NCI-H187 (cell line): ENCODE results near the gene MAGIX.
A peak's percentile ranks its signal among the peaks of the same experiment; 100 is the strongest.
"Not testable (repeated sequence)": the region's sequence is repeated elsewhere in the genome, so short reads cannot be mapped to it uniquely, and the experiment has no call there.

Experiments
- DNase-seq, 2 experiments: peaks; one replicate each; lab custom pipeline; 2025; lab: John Stamatoyannopoulos, UW

Gene MAGIX

DNA sequence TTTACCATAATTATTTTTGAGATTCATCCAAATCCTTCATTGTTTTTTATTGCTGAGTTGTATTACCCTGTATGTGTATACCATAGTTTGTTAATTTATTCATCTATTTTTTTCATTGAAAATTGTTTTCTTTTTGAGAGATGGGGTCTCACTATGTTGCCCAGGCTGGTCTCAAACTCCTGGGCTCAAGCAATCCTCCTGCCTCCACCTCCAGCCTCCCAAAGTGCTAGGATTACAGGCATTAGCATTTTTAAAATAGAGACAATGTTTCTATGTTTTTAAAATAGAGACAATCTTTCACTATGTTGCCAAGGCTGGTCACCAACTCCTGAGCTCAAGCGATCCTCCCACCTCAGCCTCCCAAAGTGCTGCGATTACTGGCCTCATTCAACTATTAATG is 1.6 kb upstream of the MAGIX start:
- no peak for DNase-seq

DNA sequence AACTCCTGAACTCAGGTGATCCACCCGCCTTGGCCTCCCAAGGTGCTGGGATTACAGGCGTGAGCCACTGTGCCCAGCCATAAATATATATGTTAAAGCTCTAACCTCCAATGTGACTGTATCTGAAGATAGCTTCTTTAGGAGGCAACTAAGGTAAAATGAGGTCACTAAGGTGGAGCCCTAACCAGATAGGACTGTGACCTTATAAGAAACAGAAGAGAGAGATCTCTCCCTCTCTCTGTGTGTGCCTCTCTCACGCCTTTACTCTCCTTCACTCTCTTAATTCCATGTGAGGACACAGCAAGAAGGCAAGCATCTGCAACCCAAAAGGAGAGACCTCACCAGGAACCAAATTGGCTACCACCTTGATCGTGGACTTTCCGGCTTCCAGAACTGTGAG is 926 bp upstream of the MAGIX start:
- DNase-seq: no peak

DNA sequence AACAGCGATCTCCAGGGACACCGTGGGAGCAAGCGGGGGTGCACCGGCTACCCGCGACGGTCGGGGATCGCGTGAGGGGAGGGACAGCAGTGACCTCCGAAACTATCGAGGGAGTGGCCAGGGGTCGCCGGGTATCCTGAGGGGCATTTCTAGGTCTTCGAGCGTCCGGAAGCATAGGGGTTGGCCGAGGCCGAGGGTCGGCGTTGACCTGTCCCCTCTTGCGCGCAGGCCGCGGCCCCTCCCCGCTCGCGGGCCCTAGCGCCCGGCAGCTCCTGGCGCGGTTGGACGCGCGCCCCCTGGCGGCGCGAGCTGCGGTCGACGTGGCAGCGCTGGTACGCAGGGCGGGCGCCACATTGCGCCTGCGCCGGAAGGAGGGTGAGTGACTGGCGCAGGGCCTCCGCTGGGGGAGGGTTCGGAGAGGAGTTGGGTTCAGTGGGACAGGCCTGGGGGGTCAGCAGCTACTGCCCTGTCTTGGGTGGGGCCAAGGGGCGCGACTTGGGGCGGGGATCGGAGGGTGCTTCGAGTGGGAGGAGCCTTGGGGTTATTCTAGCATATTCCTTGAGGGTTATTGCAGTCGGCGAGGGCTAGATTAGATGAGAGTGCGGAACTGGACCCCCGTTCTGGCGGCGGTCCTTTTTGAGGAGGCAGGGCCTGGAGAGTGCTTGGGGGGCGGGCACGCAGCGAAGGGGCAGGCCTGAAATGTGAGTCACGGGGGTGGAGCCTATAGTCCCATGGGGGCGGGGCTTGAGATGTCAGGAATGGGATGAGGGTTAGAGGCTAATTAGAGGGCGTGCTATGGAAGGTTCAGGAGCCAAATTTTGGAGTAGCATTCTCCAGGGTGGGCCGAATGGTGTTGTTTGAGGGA is 1.2 kb downstream of the MAGIX start:
- peak; percentile 23 to 49 for DNase-seq

DNA sequence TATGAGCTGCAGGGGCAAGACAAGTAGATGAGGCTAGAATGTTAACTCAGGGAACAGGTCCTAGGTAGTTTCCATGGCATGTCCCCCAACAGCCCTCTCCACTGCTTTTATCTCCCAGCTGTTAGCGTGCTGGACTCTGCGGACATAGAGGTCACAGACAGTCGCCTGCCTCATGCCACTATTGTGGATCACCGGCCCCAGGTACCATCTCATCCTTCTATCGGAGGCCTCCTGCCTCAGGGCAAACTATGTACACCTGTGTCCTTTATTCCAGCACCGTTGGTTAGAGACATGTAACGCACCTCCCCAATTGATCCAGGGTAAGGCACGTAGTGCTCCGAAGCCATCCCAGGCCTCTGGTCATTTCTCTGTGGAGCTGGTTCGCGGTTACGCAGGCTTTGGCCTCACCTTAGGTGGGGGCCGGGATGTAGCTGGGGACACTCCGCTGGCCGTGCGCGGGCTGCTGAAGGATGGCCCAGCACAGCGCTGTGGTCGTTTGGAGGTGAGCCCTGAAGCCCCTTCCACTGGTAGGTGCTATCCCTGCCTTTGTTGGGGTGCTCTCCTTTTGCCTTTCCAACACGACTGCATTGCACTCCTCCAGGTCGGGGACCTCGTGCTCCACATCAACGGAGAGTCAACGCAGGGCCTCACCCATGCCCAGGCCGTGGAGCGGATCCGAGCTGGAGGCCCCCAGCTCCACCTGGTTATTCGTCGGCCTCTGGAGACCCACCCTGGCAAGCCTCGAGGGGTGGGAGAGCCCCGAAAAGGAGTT is 2.2 kb downstream of the MAGIX start:
- DNase-seq: no peak

DNA sequence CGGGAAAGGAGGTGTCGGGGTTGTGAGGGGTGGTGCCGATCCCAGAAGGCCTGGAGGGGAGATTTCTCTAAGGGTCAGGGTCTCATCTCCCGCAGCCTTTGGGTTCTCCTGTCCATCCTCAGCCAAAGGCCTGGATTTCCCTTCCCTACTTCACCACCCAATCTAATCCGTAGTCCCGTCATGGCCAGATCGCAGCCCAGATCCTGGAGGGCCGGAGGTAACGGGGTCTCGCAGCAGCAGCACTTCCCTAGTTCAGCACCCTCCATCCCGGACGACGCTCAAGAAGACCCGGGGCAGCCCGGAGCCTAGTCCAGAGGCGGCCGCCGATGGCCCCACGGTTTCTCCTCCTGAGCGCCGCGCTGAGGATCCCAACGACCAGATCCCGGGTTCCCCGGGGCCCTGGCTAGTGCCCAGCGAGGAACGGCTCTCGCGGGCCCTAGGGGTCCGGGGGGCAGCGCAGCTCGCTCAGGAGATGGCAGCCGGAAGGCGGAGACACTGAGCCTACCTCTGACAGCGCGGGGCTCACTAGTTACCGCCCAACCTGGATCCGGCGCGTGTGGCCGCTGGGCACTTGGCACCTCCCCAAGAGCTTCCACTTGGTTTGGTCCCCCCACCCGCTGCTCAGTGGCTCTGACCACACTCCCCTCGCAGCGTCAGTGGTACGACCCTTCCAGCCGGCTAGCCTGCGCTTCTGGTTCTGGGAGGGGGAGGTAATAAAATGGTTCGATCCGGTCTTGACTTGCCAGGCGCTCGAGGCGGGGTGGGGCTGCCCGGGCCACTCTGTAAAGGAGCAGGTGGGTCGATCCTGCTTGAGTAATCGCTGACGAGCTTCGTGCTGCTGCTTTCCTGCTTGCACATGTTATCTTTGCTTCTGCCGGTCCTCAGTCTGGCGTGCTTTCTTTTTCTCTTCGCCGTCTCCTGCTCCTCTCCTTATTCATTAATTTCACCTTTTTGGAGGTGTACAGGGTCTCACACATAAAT is 3.6 kb downstream of the MAGIX start:
- peak; percentile 56 to 68 for DNase-seq

DNA sequence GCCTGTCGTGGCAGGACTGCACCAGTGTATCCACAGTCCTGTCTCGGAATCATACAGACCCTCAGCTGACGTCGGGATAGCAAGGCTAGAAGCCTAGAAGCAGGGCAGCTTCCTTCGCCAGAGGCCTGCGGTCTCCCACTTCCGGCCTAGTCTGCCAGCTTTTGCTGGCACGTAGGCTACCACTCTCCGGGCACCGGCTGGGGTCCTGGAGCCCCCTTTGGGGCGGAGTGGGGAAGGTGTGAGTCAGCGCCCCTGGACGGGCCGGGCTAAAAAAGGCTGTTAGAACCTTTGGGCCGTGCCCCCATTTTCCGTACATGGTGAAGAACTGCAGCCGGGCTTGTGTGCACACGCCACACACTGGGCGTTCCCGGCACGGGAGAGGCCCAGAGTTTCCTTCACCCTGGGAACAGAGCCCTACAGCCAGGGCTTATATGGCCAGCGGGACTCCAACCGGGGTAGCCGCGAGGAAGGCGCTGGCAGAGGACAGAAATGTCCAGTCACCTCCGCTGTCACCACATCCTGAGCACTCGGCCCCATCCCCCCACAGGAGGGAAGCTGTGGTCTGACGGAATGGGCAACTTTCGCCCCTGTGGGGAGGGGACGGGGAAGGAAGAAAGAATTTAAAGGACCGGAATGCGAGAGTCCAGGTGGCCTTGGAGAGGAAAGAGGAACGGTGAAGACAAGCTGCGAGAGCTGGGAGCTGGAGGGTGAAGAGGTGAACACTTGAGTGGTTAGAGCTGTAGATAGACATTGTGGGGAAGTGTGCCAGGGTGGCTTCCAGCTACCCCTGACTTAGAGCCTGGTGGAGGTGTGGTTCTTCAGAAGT is 4.6 kb downstream of the MAGIX start:
- no peak for DNase-seq

DNA sequence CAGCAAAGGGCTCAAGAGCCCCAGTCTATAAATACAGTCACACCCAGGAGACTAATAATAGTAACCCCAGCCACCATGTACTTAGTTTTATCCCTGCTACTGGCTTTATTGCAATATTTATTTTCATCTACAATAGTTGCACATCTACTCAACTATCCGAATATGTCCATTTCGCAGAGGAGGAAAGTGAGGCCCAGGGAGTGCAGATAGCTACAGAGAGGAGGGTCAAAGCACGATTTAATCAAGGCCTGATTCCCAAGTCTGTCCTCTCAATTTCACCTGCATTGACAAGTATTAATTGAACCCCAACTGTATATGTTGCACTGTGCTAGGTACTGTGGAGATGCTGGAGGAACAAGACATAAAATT is 5.2 kb downstream of the MAGIX start:
- DNase-seq: no peak

DNA sequence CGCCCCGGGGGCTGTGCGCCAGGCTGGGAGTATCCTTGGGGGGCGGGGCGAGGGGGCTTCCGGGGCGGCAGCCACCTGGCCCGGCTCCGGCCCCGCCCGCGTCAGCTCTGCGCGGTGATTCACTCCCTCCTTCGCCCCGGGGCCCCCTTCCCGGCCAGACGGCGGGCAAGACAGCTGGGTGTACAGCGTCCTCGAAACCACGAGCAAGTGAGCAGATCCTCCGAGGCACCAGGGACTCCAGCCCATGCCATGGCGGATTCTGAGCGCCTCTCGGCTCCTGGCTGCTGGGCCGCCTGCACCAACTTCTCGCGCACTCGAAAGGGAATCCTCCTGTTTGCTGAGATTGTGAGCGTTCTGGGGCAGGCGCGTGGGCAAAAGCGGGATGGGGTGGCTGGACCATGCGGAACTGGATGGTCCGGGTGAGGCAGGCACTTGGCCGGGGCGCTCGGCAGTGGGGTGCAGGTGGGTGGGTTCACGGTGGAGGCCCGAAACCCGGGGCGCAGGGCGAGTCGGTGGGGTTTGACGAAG is 9.3 kb downstream of the MAGIX start, which contains the start of gene PLP2:
Gene PLP2 (plus strand): TSS at position 147 of the 528 bp plus-strand sequence. CDS start 103 bp downstream, at position 250.
- no peak for DNase-seq

DNA sequence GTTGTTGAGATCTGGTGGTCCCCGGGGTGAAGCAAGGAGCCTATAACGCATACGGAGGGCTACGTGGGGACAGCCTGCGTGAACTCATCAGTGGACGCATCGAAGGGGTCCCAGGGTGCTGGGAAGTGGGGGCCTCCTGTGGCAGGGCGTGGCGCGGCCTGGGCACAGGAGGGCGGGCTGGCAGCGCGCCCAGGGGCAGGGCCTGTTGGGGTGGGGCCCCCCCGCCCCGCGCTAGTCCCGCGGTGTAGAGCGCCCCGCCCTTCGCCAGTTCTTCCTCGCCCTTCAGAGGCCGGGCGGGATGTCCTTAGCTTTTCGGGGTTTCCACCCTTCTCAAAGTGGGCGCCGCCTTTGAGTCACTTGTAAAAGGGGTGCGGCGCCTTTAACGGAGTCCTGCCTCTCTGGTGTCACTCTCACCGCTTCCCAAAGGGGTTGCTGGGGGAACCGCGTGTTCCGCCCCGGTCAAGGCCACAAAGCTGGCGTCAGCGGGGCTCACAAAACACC is 9.8 kb downstream of the MAGIX start:
- DNase-seq: peak in 1 of 2 experiments; percentile 24

DNA sequence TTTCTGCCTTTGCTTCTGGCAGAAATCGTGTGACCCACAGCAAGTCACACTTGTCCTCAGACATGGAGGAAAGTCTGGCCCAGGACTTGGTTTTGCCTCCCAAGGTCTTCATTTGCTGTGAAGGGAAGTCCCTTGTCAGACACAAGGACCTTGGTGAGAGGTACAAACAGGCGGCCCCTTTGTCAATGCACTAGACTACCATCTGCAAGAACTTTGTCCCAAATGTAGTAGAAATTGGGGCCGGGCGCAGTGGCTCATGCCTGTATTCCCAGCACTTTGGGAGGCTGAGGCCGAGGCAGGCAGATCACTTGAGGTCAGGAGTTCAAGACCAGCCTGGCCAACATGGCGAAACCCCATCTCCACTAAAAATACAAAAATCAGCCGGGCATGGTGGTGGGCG is 11.0 kb downstream of the MAGIX start:
- not testable (repeated sequence) for DNase-seq

DNA sequence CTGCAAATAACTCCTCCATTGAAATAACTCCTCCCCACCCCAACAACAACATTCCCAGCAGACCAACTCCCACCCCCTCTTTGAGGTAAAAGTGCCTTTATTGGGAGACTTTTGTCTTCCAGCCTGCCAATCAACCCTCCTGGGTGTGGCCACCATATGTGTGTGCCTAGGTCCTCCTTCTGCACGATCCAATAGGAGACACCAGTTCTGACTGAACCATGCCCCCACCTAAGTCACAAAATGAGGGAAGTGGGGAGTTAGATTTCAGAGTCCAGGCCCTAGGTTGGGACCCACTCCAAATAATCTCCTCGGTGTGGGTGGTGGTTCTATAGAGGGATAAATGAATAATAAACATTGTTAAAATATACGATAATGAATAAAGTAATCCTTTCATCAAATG is 12.2 kb downstream of the MAGIX start:
- DNase-seq: no peak

DNA sequence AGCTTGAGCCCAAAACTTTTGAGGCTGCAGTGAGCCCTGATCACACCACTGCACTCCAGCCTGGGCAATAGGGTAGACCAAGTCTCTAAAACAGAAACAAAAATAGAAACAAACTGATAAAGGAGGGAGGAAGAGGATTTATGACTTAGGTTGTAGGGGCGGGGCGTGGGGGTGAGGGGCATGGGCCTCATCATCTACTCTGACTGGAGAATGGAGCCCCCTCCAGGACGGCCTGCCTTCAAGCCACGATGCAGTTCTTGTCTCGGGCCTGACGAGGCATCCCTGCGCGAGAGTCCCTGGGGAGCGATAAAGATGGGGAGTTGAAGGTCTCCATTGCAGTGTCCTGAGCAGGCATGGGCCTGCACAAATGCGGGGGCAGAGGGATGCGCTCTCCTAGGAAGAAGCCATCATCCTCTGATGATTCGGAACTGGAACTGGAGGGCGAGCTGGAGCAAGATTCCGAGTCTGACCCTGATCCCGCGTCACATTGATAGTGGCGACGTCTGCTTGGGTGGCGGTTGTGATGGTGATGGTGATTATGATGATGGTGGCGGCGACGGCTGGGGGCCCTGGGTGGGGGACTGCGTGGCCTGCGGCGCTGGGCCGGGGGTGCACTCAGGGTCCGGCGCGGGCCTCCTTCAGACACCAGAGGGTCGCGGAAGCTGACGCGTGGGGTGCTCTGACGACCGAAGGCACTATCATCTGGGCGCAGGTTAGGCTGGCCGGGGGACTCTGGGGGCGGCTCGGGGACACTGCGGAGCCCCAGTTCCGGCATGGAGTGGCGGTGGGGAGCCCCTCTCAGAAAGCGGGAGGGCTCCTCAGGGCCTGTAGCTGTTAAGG is 13.1 kb downstream of the MAGIX start:
- no peak for DNase-seq

DNA sequence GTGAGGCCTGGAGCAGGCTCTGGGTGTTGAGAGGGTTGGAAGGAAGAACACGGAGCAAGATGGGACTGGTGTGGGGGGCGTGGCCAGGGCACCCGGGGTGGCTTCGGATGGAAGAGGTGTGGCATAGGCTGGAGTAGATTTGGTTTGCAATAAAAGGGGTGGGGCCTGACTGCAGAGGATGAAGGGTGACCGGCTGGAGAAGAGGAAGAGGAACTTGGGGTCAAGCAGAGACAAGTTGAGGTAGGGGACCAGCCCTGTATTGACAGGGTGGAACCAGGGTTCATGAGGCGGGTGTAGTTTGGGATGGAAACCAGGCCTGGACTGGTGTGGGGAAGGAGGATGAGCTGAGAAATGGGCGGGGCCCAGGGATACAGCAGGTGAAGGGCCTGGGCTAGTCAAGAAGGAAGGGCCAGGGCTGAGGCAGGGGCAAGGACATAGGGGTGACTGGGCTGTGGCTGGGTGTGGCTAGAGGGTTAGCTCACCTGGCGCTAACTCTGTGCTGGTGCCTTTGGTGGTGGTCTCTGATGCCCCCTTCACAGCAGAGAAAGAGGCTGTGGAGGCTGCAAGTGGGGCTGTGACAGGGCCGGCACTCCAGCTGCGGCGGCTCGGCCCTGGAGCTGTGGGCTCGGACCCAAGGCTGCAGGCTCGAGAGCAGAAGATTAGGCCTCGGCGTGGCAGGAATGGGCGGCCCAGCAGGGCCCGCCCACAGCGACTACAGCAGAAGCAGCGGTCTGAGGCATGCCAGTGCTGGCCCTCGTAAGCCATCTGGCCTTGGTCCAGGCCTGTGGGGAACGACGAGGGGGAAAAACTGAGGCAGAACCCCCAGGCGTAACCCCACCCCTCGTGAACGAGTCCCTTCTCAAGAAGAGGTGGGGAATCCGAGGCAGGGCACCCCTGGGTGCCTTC is 14.1 kb downstream of the MAGIX start:
- no peak for DNase-seq

DNA sequence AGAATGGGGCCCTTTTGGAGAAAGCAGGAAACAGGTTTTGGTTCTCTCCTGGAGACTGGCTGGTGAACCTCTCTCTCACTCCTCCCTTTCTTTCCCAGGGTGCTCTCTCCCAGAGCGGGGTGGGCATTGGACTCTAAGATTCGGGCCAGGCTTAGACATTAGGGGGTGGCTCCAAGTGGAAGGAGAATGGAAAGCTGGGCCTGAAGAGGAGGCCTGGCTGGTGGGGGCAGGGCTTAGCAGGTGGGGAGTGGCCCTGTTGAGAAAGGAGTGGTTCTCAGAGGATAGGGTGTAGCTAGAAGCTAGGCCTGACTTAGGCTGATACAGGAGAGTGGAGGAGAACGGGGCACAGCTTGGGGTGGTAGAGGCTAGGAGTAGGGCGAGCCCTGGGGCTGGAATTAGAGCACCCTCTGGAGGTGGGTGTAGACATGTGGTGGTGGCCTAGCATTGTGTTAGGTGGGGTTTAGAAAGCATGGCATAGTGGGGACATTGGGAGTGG is 14.8 kb downstream of the MAGIX start:
- no peak for DNase-seq

DNA sequence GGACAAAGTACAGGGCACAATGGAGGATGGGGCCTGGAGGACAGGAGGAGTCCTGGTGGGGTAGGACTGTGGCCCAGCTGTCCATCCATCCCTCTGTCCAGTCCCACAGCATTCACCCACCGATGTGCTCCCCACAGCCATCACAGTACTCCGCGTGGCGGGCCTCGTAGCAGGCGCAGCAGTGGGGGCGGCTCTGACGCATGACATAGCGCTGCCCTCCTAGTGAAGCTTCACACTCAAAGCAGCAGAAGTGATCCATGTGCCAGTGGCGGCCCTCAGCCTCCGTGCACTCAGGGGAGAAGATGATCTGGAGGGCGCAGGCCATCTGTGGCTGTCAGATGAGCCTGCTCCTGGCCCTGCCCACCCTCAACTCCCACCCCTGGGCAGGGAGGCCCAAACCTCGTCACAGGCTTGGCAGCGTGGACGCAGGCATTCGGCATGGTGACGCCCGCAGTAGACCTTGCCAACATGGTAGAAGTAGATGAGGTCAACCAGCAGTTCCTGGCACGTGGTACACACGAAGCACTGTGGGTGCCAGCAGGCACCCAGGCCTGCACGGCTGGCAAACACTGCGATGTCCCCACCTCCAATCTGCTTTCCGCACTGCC is 15.4 kb downstream of the MAGIX start:
- no peak for DNase-seq

DNA sequence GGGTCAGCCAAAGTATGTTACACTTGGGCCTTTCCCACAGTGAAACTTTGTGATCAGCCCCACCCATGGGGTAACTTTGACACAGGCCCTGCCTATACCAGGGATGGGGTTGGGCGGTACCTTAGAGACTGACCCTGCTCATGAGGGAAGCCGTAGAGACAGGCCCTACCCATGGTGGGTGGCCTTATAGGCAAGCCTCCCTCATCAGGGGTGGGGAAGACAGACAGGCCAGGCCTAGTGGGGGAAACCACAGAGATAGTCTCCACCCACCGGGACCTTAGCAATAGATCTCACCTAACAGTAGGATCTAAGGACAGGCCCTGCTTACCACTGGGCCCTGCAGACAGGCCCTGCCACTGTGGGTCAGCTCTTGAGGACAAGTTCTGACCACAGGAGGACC is 16.0 kb downstream of the MAGIX start:
- no peak for DNase-seq

DNA sequence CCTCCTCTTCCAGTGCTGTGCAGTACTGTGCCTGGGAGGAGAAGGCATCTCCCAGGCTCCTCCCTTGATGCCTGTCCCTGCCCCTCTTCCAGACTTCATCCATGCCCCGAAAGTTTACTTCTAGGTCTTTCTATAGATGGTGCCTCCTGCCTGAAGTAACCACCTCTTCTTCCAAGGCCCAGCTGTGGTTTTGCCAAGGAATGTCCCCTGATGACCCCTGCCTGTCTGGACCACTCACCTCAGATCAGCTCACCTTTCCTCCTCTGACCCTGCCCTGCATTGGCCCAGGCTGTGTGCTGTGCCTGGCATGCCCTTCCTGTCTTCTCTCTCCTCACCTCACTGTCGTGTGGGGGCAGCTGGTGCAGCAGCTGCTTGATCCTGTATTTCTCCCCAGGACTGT is 16.8 kb downstream of the MAGIX start:
- DNase-seq: no peak

DNA sequence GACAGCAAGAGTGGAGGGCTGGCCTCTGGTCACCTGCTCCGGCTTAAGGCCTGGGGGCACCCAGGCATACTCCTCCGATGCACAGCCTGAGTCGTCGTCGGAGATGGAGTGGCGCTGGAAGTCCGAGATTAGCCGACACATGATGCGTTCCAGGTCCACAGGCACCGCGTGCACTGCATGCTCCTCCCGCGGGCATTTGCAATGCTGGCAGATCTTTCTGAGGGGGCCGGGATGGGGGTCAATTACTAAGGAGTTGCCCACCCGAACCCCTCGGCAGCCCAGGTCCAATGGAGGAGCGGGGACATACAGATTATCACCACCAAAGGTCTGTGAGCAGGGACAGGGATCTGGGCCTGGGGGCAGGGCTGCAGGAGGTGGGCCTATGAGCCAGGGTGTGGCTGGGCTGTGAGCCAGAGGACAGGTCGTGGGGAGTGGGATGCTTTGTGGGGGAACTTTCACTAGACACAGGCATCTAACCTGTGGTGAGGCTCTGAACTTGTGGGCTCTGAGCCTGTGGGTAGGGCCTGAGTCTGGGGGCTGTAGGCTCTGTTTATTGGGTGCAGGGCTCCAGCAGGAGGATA is 21.2 kb downstream of the MAGIX start:
- no peak for DNase-seq
